ENCODE data around the gene MYOM3. TPM values are rescaled to one million over a fixed set of nuclear protein-coding genes. Genes with fewer than 3 reads are reported as not detected.

MYOM3 gene
- total RNA-seq, 1 donor from 2014 or later, result 396 TPM

DNA sequence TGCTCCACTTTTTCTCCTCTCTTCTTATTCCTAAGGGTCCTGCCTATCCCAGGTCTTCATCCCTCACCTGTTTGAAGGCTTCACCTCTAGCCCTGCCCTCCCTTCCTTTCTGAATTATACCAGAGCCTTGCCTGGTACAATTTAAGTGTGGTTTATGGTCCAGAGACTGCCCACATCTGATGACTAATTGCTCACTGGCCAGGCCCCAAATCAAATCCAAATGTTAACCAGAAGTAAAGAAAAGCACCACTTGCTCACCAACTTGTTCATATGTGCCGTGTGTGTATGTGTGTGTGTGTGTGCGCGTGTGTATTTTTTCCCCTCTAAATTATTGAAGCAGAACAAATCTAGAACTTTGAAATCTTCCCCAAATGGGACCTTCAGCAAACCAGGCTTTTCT is 26.4 kb downstream of the MYOM3 start:
- intact Hi-C loops (cut with DNase I), result no loop called here
- no peak for DNase-seq
- no peak for ATAC-seq (ENCODE audit: poor library complexity)

DNA sequence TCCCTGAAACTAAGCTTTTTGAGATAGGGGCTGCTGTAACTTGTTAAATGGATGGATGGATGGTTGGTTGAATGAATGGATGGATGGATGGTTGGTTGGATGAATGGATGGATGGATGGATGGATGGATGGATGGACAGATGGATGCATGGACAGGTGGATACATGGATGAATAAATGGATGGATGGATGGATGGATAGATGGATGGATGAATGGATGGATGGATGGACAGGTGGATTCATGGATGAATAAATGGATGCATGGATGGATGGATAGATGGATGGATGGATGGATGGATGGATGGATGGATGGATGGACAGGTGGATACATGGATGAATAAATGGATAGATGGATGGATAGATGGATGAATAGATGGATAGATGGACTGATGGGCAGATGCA is 26.9 kb downstream of the MYOM3 start:
- intact Hi-C loops (cut with DNase I), result no loop called here
- DNase-seq (no peak), ATAC-seq (ENCODE audit: poor library complexity) (no peak)

GRCh38 chr1:24084050-24084449 is 27.9 kb downstream of the MYOM3 start:
- ATAC-seq (ENCODE audit: poor library complexity) (no peak), DNase-seq (no peak)
- intact Hi-C loops (cut with DNase I), result no loop called here

DNA sequence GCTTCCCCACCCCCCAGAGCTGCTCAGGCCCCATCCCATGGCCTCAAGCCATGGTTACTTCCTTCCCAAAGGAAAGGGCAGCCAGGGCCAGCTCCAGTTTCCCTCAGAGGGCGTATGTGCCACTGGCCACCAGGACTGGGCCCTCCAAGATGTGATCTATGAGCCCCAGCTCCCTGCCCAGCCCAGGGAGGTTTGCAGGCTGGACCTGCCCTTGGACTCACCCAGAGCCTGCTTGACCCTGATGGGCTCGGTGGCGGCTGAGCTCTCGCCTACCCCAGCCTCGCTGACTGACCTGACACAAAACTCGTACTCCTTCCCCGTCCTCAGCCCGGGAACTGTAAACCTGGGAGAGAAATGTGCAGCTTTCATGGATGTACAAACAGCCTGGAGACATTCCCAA is 29.6 kb downstream of the MYOM3 start:
- intact Hi-C loops (cut with DNase I), result no loop called here
- no peak for DNase-seq
- ATAC-seq (ENCODE audit: poor library complexity), result no peak

- no peak for ATAC-seq (ENCODE audit: poor library complexity)
These were observed 30.7 kb downstream of the MYOM3 start for GRCh38 chr1:24081190-24081589.

GRCh38 chr1:24080131-24080530 is 31.8 kb downstream of the MYOM3 start:
- DNase-seq (peak; percentile 79), ATAC-seq (ENCODE audit: poor library complexity) (peak; percentile 71)
- intact Hi-C loops (cut with DNase I), result no loop called here

More at GRCh38 chr1:24081190-24081589, 30.7 kb downstream of the MYOM3 start:
- DNase-seq, result no peak
- intact Hi-C loops (cut with DNase I), result no loop called here

- intact Hi-C loops (cut with DNase I), result no loop called here
- peak; percentile 63 for ATAC-seq (ENCODE audit: poor library complexity)
- DNase-seq, result peak; percentile 67
These were observed 34.5 kb downstream of the MYOM3 start for GRCh38 chr1:24077278-24077978.

DNA sequence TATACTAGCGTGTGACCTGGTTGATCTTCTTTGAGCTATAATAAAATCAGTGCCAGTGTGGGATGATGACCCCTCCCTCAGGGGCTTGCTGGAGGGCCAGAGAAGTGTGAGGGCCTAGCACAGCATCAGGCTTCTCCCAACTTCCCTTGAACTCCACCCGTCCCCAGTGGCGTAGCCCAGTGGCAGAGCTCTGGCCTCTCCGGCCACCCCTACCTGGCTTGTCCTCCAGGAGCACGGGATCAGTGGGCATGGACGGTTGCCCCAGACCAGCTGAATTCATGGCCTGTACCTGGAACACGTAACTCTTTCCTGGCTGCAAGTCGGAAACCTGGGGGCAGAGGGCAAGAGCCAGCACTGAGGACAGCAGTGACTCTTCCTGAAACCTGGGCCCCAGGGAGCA is 36.0 kb downstream of the MYOM3 start:
- intact Hi-C loops (cut with DNase I), result no loop called here
- no peak for ATAC-seq (ENCODE audit: poor library complexity)
- DNase-seq, result no peak

DNA sequence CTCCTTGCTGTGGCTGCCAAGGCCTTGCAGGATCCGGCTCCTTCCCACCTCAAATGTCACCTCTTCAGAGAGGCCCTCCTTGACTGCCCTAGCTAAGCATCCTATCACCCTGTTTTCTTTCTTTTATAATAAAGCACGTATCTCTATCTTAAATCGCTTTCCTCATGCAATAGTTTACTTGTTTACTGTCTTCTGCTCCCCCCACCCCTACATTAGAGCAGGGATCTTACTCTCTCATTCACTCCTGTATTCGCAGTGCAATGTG is 36.4 kb downstream of the MYOM3 start:
- ATAC-seq (ENCODE audit: poor library complexity), result no peak
- no peak for DNase-seq

GRCh38 chr1:24074817-24075589 is 36.9 kb downstream of the MYOM3 start:
- intact Hi-C loops (cut with DNase I), result loop anchor here (5.0 kb wide), 1 partner anchor 37 kb away; the partner anchor contains the start of gene MYOM3
- DNase-seq, result no peak
- no peak for ATAC-seq (ENCODE audit: poor library complexity)

More for the DNA sequence above, 36.4 kb downstream of the MYOM3 start:
- intact Hi-C loops (cut with DNase I), result no loop called here

- intact Hi-C loops (cut with DNase I), result loop anchor here (5.0 kb wide), 1 partner anchor 38 kb away; the partner anchor contains the start of gene MYOM3
- DNase-seq (no peak), ATAC-seq (ENCODE audit: poor library complexity) (no peak)
These were observed 37.7 kb downstream of the MYOM3 start for GRCh38 chr1:24074196-24074595.

DNA sequence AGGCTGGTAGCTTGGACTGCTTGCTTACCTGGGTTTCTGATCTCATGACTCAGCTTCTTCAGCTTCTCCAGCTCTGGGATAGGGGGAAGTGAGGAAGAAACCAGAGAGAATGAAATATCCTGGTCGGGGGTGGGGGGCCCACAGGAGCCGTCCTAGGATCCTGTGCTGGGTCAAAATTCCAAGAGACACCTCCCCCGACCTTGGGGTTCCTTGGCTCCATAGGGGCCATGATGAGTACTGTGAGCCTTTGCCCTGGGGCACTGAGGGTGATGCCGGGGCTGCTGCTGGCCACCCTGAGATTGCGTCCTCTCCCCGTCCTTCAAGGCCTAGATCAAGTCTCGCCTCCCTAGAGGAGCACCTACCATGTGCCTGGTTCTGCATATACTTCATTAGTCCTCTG is 40.0 kb downstream of the MYOM3 start:
- no peak for ATAC-seq (ENCODE audit: poor library complexity)
- DNase-seq, result no peak

GRCh38 chr1:24070821-24071393 is 41.0 kb downstream of the MYOM3 start:
- DNase-seq, result peak; percentile 74
- ATAC-seq (ENCODE audit: poor library complexity), result peak; percentile 75
- intact Hi-C loops (cut with DNase I), result loop anchor here (5.0 kb wide), 1 partner anchor 41 kb away; the partner anchor contains the start of gene MYOM3

More for the DNA sequence above, 40.0 kb downstream of the MYOM3 start:
- intact Hi-C loops (cut with DNase I), result loop anchor here (5.0 kb wide), 1 partner anchor 40 kb away; the partner anchor contains the start of gene MYOM3

DNA sequence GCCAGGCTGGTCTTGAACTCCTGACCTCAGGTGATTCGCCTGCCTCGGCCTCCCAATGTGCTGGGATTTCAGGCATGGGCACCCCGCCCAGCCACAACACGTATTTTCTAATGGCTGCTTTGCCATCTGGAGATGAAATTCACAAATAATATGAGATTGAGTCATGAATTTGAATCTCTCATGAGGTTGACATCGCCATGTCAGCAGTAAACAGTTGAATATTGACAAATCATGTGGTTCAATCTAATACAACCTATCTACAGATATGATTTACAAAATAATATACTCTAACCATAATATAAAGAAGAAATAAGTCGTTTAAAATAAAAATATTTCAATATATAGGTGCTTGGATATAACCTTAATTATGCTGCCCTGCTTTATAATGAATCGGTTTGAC is 42.1 kb downstream of the MYOM3 start:
- intact Hi-C loops (cut with DNase I), result loop anchor here (5.0 kb wide), 1 partner anchor 42 kb away; the partner anchor contains the start of gene MYOM3
- no peak for ATAC-seq (ENCODE audit: poor library complexity)
- DNase-seq, result no peak

DNA sequence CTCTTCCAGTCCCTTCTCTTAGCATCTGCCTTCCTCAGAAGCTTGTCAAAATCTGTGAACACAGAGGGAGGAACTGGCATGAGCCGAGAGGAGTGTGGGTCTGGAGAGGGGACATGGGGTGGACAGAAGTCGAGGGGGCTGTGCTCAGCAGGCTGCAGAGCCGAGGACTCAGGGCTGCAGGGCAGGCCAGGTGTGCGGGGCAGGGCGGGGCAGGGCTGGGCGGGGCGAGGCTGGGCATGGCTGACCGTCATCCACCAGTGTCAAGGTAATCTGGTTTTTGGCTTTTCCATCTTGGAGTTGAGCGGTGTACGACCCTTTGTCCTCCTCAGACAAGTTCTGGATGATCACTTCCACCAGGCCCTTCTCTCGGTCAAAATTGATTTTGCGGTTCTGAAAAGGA is 44.0 kb downstream of the MYOM3 start:
- no peak for ATAC-seq (ENCODE audit: poor library complexity)
- intact Hi-C loops (cut with DNase I), result no loop called here
- no peak for DNase-seq

DNA sequence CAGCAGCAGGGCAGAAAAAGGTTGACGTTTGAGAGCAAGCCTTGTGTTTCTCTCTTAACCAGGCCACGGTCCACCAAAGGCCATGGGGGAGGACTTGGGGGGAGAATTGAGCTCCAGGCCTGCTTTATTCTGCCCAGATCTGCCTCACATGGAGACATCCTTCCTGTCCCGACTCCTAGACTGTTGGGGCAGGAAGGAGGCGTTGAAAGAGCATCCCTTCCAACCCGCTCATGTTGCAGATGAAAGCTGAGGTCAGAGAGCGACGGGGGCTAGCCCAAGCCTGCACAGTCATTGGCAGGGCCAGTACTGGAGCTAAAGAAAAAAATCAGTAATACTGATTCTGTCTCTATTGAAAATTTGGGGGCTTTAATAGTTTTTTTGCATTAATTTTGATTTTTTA is 46.6 kb downstream of the MYOM3 start:
- DNase-seq, result no peak
- intact Hi-C loops (cut with DNase I), result no loop called here

DNA sequence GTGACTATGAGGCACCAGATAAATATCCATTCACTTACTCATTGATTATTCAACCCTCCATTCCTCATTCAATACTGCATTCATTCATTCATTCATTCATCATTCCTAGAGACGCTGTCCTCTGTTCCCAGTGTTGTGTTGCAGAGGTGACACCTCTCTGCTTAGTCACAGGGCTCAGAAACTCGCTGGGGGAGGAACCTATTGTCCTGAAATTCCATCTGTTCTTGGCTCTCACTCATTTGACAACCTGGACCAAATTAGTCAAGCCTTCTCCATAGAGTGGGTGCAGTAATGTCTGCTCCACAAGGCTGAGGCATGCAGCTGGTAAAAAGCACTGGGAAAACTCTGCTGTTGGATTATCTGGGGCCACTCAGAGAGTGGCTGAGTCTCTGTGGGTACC is 49.7 kb downstream of the MYOM3 start:
- no peak for ATAC-seq (ENCODE audit: poor library complexity)
- intact Hi-C loops (cut with DNase I), result no loop called here
- no peak for DNase-seq

More for the DNA sequence above, 46.6 kb downstream of the MYOM3 start:
- ATAC-seq (ENCODE audit: poor library complexity), result no peak

DNA sequence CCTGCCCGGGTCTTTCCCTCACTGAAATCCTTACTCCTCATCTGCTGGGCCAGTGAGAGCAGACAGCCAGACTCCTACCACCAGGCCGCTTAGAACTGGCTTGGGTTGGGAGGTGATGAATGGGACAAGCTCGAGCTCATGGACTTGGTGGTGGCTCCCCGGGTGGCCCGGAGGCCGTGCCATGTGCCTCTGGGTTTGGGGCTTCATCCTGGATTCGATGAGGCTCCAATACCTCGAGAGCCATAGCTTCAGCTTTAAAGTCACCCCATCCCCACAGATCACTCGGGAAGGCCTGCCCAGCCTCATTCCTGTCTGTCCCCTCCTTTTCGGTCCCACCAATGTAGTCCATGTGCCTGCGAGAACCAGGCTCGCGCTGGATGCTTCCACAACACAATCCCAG is 51.5 kb downstream of the MYOM3 start:
- DNase-seq (no peak), ATAC-seq (ENCODE audit: poor library complexity) (no peak)
- intact Hi-C loops (cut with DNase I), result no loop called here

- intact Hi-C loops (cut with DNase I), result no loop called here
- DNase-seq (no peak), ATAC-seq (ENCODE audit: poor library complexity) (no peak)
These were observed 53.1 kb downstream of the MYOM3 start for GRCh38 chr1:24058671-24059455.
